NB4 (cell line): ENCODE measurements around the gene SLC27A1.
A peak's percentile ranks its signal among the peaks of the same experiment; 100 is the strongest.

Experiments used
- CTCF ChIP-seq: IDR thresholded peaks from one replicate; pipeline ENCODE4 v1.5.1; 2012; ENCODE audit warnings: low read depth, low read length
- MAX ChIP-seq: IDR thresholded peaks from 2 replicates; pipeline ENCODE4 v1.6.1; 2011; ENCODE audit warnings: low read depth, low read length
- MYC ChIP-seq: IDR thresholded peaks from 2 replicates; pipeline ENCODE4 v1.6.1; 2011; ENCODE audit warnings: low read depth, low read length
- POLR2A ChIP-seq: IDR thresholded peaks from 2 replicates; pipeline ENCODE4 v1.6.1; 2011; ENCODE audit warnings: mild to moderate bottlenecking; ENCODE audit not compliant: insufficient read length; ENCODE audit errors: extremely low read depth

- TF ChIP-seq MYC (peak; percentile 48), POLR2A (peak; percentile 53), CTCF (no peak), MAX (peak; percentile 67)
Observed at GRCh38 chr19:17539238-17540117, 69.2 kb downstream of the SLC27A1 start.
